Panc1 (cell line): ENCODE measurements around the gene DSCAM. TPM values are rescaled to one million over a fixed set of nuclear protein-coding genes. Genes with fewer than 3 reads are reported as not detected.

Experiments
- ATAC-seq: fragments of 200-7000 bp; cut with Tn5 transposase; 2 replicates; pipeline ENCODE4 v1.9.1; 2020; ENCODE audit warnings: mild to moderate bottlenecking, moderate library complexity
- BruUV-seq: library from RNA; stranded (reverse); fragments of 400-500 nt; replicated peaks from 2 replicates; lab custom pipeline; 2021; lab: Mats Ljungman, UMichigan
- CTCF ChIA-PET: fragments of 300-600 bp; sonication (Branson Sonifier 250); formaldehyde crosslinking; loops from one replicate; lab custom pipeline; 2022; ENCODE audit warnings: antibody characterized with exemption; lab: Charles Lee
- POLR2A ChIA-PET: fragments of 300-600 bp; sonication (Branson Sonifier 250); formaldehyde crosslinking; loops from one replicate; lab custom pipeline; 2022; ENCODE audit warnings: antibody characterized with exemption; lab: Charles Lee
- DNase-seq: peaks from one replicate; pipeline ENCODE4 v3.0.0-alpha.2; 2010; ENCODE audit warnings: low read depth, low spot score
- H3K27ac ChIP-seq: 2 replicates; pipeline ENCODE4 v1.5.1; 2011; ENCODE audit warnings: mild to moderate bottlenecking, low read length, inconsistent platforms
- H3K27me3 ChIP-seq: fragments of 200-500 bp; sonication (Bioruptor generic); 2 replicates; pipeline ENCODE4 v1.6.0; 2014; ENCODE audit warnings: low read length, inconsistent platforms; ENCODE audit not compliant: control insufficient read depth, insufficient read depth
- H3K36me3 ChIP-seq: fragments of 200-500 bp; sonication (Bioruptor generic); 2 replicates; pipeline ENCODE4 v1.5.1; 2014; ENCODE audit warnings: inconsistent platforms, mild to moderate bottlenecking, low read length, moderate library complexity; ENCODE audit not compliant: control insufficient read depth, insufficient read depth
- H3K4me1 ChIP-seq: 2 replicates; pipeline ENCODE4 v1.5.1; 2011; ENCODE audit warnings: inconsistent platforms, mild to moderate bottlenecking, low read length, moderate library complexity; ENCODE audit not compliant: control insufficient read depth, insufficient read depth
- H3K4me3 ChIP-seq, 2 experiments: 2 replicates each; pipeline ENCODE4 v1.5.1; 2011 to 2012; ENCODE audit warnings: low read depth in 2 of 2, low read length in 2 of 2, mild to moderate bottlenecking in 2 of 2, inconsistent platforms in 1 of 2, moderate library complexity in 1 of 2
- H3K9me3 ChIP-seq: fragments of 200-500 bp; sonication (Bioruptor generic); 2 replicates; pipeline ENCODE4 v1.5.1; 2014; ENCODE audit warnings: low read depth, mild to moderate bottlenecking, inconsistent platforms, low read length, moderate library complexity; ENCODE audit not compliant: control insufficient read depth, insufficient read depth
- CTCF ChIP-seq: fragments of 450-650 bp; IDR thresholded peaks from 2 replicates; pipeline ENCODE4 v1.5.1; 2017; ENCODE audit warnings: mild to moderate bottlenecking
- POLR2AphosphoS5 ChIP-seq: IDR thresholded peaks from 2 replicates; pipeline ENCODE4 v1.6.1; 2012; ENCODE audit warnings: mild to moderate bottlenecking, low read depth, low read length, moderate library complexity
- REST ChIP-seq, 2 experiments: IDR thresholded peaks; 2 replicates each; pipeline ENCODE4 v1.6.1; 2011 to 2012; ENCODE audit warnings: low read depth in 2 of 2, control low read depth in 1 of 2, low read length in 1 of 2, mild to moderate bottlenecking in 1 of 2, moderate library complexity in 1 of 2; ENCODE audit not compliant: insufficient read depth in 1 of 2
- SIN3A ChIP-seq: IDR thresholded peaks from 2 replicates; pipeline ENCODE4 v1.6.1; 2012; ENCODE audit warnings: low read depth, mild to moderate bottlenecking, low read length, moderate library complexity, borderline replicate concordance; ENCODE audit not compliant: insufficient read depth
- TCF7L2 ChIP-seq: IDR thresholded peaks from 2 replicates; pipeline ENCODE4 v1.6.1; 2011; ENCODE audit warnings: mild to moderate bottlenecking, low read depth, low read length, inconsistent platforms
- in situ Hi-C: cut with HindIII; loops from 2 replicates; pipeline ENCODE4 v1.10.0; 2016; ENCODE audit warnings: low sequenced_read_pairs, low pct_unique_long_range_greater_than_20kb
- intact Hi-C: fragments of 100-400 bp; cut with micrococcal nuclease; formaldehyde crosslinking; loops from one replicate; pipeline ENCODE4 v1.10.0; 2022; ENCODE audit not compliant: unreplicated experiment
- total RNA-seq: library from RNA; stranded (reverse); gene quantifications from one replicate; pipeline ENCODE4 v1.2.1, GENCODE V29; 2021; ENCODE audit not compliant: unreplicated experiment

The DSCAM gene
- total RNA-seq, 1 experiment from 2014 or later = not detected

GRCh38 chr21:40070871-40071270 lies 776.1 kb downstream of the DSCAM start:
- Histone ChIP-seq H3K9me3 (no peaks in the 10 kb centered on the region), H3K27me3 (no peaks in the 10 kb centered on the region), H3K27ac (no peak overlapping the region), H3K4me1 (no peaks in the 10 kb centered on the region), H3K4me3 (no peak overlapping the region), H3K36me3 (no peaks in the 10 kb centered on the region)
- in situ Hi-C loops = no loop called here
- POLR2A ChIA-PET = no interaction called here
- intact Hi-C loops = no loop called here
- CTCF ChIA-PET = no interaction called here
- DNase-seq (no peak), ATAC-seq (no peak)
- no TSS peak for BruUV-seq
- no peak for TF ChIP-seq POLR2AphosphoS5
- no peak for TF ChIP-seq TCF7L2
- TF ChIP-seq SIN3A = no peak
- TF ChIP-seq CTCF = no peak
- TF ChIP-seq REST (IDR thresholded peaks at IDR 0.05; ENCODE audit: insufficient read depth in 1 of 2, low read depth in 2 of 2, low read length in 1 of 2) = no peak

- Histone ChIP-seq H3K9me3 (no peaks in the 10 kb centered on the region), H3K27ac (no peak overlapping the region), H3K36me3 (no peaks in the 10 kb centered on the region), H3K4me3 (no peak overlapping the region), H3K27me3 (no peaks in the 10 kb centered on the region; the same call in 1 of the 2 replicates), H3K4me1 (no peaks in the 10 kb centered on the region)
- in situ Hi-C loops = no loop called here
- ATAC-seq = no peak
- BruUV-seq = no TSS peak
- CTCF ChIA-PET = no interaction called here
- POLR2A ChIA-PET = no interaction called here
- DNase-seq = no peak
- intact Hi-C loops = no loop called here
- no peak for TF ChIP-seq TCF7L2
- TF ChIP-seq REST (IDR thresholded peaks at IDR 0.05; ENCODE audit: insufficient read depth in 1 of 2, low read depth in 2 of 2, low read length in 1 of 2) = no peak
- no peak for TF ChIP-seq SIN3A
- no peak for TF ChIP-seq CTCF
- TF ChIP-seq POLR2AphosphoS5 = no peak
Observed at GRCh38 chr21:40067751-40068150, 779.2 kb downstream of the DSCAM start.
